ENCODE results near the gene GSTA5.
A peak's percentile ranks its signal among the peaks of the same experiment; 100 is the strongest.
"Not testable (repeated sequence)": the region's sequence is repeated elsewhere in the genome, so short reads cannot be mapped to it uniquely, and the experiment has no call there.

Gene GSTA5

GRCh38 chr6:52840763-52841585 lies at the start of gene GSTA5:
Gene GSTA5, minus strand, starts transcription at chr6:52840813.
- DNase-seq: no peak

DNA sequence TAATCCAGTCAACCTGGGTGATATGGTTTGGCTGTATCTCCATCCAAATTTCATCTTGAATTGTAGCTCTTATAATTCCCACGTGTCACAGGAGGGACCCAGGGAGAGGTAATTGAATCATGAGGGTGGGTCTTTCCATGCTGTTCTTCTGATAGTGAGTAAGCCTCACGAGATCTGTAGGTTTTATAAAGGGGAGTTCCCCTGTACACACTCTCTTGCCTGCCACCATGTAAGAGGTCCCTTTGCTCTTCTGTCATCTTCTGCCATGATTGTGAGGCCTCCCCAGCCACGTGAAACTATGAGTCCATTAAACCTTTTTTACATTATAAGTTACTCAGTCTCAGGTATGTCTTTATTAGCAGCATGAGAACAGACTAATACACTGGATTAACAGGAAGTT lies 49.4 kb upstream of the GSTA5 start:
- DNase-seq: no peak

DNA sequence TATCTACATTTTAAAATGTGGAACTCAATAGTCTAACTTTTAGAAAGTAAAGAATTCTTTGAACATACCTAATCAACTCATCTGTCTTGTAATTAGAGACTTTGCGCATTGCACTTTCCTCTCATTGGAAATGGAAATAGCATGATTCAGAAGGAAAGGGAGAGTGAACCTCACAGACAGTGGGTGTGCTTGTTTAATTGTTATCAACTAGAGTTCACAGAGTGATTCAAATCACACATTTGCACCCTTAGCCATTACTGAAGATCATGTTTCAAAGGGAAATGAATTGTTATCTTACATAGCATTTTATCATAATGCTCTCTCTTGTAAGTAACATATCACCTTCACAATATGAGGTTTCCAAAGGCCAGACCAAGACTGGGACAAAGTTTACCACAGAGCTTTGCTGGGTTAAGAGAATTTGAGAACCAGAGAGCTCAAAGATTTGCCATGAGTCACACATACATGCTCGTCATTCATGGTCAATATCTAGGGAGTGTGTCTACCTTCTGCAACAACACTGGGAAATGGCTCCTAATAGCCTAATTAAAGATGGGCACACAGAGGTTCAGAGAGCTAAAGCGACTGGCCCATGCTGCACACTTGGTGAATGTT lies 47.4 kb upstream of the GSTA5 start:
- DNase-seq: no peak

GRCh38 chr6:52881996-52882841 lies 41.6 kb upstream of the GSTA5 start:
- peak; percentile 77 for DNase-seq

DNA sequence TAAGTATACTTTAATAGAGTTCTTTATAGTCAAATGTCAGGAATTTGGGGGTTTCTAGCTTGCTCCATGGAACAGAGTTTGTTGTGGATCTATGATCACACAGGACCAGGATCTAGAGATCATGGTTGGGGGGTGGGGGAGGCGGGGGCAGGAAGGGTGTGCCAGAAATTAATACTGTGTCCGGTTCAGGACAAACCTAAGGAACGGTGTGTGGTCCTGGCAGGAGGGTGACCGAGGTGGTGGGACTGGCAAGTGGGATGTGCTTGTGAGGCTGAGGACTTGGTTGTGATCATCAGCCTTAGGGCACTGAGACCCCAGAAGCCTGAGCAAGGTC lies 41.0 kb upstream of the GSTA5 start:
- no peak for DNase-seq

- no peak for DNase-seq
Observed at GRCh38 chr6:52877786-52878185, 37.2 kb upstream of the GSTA5 start.

DNA sequence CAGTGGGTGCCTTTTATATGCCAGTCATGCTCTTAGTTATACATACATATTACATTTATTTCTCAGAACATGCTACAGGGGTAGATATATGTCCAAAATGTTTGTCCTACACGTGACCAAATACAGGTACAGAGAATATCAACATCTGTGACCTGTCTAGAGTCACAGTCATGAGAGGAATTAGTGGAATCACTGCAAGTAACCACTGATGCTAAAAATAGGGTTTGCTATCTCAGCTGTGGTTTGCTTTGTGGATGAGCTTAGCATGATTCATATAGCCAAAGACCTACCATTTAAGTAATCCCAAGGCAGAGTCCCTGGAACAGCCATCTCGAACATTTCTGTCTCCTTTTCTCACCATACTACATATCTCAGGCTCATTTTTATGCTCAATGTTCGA lies 36.6 kb upstream of the GSTA5 start:
- DNase-seq: no peak

GRCh38 chr6:52876056-52876787 lies 35.6 kb upstream of the GSTA5 start:
- no peak for DNase-seq

GRCh38 chr6:52872031-52872430 lies 31.4 kb upstream of the GSTA5 start:
- DNase-seq: no peak

GRCh38 chr6:52871621-52872020 lies 31.0 kb upstream of the GSTA5 start:
- DNase-seq: no peak

- DNase-seq: not testable (repeated sequence)
Observed at GRCh38 chr6:52870335-52871091, 29.9 kb upstream of the GSTA5 start.

DNA sequence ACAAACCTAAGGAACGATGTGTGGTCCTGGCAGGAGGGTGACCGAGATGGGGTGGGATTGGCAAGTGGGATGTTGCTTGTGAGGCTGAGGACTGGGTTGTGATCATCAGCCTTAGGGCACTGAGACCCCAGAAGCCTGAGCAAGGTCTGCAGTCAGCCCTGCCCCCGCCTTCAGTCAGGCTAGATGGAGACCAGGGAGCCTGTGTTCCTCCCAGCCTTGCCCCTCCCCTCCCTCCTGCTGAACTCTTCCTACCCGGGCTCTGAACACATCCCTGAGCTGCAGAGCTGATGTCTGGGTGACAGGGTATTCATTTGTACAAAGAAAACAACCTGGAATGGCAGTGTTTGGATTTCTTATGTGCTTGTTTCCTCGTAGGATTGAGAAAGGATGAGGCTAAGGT lies 28.3 kb upstream of the GSTA5 start:
- not testable (repeated sequence) for DNase-seq

GRCh38 chr6:52868240-52868639 lies 27.6 kb upstream of the GSTA5 start:
- no peak for DNase-seq

DNA sequence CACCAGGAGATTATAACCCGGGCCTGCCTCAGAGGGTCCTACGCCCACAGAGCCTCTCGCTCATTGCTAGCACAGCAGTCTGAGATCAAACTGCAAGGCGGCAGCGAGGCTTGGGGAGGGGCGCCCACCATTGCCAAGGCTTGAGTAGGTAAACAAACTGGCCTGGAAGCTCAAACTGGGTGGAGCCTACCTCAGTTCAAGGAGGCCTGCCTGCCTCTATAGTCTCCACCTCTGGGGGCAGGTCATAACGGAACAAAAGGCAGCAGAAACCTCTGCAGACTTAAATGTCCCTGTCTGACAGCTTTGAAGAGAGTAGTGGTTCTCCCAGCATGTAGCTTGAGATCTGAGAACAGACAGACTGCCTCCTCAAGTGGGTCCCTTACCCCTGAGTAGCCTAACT lies 20.5 kb upstream of the GSTA5 start:
- not testable (repeated sequence) for DNase-seq

DNA sequence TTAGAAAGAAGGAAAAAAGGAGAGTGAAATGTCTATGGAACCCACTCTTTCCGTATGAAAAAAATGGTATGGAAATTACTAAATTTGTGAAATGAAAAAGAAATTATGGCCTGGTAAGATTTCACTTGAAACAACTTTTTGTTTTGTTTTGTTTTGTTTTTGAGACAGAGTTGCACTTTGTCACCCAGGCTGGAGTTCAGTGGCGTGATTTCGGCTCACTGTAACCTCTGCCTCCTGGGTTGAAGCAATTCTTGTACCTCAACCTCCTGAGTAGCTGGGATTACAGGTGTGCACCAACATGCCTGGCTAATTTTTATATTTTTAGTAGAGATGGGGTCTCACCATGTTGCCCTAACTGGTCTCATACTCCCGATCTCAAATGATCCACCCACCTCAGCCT lies 17.8 kb upstream of the GSTA5 start:
- no peak for DNase-seq

DNA sequence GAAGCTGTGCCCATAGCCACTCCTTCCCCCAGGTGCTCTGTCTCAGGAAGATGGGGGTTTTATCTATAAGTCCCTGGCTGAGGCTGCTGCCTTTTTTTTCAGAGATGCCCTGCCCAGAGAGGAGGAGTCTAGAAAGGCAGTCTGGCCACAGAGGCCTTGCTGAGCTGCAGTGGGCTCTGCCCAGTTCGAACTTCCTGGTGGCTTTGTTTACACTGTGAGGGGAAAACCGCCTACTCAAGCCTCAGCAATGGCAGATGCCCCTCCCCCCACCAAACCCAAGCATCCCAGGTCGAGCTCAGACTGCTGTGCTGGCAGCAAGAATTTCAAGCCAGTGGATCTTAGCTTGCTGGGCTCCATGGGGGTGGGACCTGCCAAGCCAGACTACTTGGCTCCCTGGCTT lies 15.5 kb upstream of the GSTA5 start:
- DNase-seq: not testable (repeated sequence)

DNA sequence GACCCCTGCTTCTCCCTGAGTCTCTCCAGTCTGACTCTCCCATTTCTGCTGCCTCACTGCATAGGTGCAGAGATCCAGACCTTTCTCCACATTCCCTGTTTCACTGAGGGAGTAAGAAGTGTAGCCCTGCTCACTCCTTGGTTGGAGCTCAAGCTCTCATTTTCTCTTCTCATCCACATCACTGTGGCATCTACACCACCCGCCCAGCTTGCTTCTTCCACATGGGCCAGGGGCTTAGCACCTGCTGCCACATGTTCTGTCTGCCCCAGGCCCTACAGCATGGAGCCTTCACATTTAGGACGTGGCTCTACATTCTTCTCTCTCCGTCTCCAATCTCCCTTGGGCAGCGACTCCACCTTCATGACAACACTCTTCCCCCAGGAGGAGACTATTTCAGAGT lies 8.5 kb upstream of the GSTA5 start:
- no peak for DNase-seq

DNA sequence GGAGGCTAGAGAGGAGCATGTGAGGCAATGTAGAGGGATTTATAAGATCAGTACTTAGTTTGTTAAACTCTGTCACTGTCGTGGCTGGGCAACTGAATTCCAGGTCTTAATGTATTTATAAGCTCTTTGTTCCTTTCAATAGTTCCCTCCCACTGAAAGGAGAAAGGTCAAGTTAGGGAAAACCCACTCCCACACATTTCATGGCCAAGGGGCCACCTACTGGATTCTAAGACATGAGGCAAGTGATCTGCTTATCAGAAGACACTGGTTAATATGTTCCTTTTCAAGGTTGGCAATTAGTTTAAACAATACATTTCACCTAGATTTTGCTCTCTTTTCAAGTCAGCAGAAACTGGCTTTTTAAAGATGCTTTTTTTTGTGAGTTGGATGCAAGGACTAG lies 5.4 kb upstream of the GSTA5 start:
- no peak for DNase-seq

- no peak for DNase-seq
Observed at GRCh38 chr6:52843605-52844004, 3.0 kb upstream of the GSTA5 start.

DNA sequence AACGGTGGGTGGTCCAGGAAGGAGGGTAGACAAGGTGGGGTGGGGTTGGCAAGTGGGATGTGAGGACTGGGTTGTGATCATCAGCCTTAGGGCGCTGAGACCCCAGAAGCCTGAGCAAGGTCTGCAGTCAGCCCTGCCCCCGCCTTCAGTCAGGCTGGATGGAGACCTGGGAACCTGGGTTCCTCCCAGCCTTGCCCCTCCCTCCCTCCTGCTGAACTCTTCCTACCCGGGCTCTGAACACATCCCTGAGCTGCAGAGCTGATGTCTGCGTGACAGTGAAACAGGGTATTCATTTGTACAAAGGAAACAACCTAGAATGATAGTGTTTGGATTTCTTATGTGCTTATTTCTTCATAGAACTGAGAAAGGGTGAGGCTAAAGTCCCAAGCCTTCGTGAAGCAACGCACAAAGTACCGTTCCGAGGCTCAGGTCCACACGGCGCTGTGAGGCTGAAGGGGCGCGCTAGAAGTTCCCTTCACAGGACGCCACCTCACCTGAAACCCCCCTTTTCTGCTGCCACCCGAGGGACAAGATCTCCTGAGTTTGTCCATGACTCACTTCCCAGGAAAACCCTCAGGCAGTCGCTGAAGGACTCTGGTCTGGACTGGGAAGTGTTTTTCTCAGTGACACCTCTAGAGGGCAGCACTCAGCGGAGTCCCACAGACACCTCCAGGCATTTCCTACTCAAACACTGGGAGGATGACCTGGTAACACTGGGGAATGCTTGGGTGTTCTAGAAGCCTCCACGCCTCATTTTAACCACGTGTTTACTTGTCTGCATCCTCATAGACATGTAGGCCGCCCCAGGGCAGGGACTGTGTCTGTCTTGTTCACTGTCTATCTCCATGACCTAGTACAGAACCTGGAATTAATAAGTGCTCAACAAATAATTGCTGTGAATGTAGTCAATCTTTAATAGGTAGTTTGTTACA lies 1.2 kb downstream of the GSTA5 start:
- DNase-seq: peak; percentile 27

- DNase-seq: no peak
Observed at GRCh38 chr6:52834481-52834880, 6.1 kb downstream of the GSTA5 start.

All from NCI-H1092 treated with DMSO at 0.1 percent for 48 hours (cell line).